ENCODE data around the gene CARD11. TPM values are rescaled to one million over a fixed set of nuclear protein-coding genes. Genes with fewer than 3 reads are reported as not detected.
A peak's percentile ranks its signal among the peaks of the same experiment; 100 is the strongest.

Gene CARD11
- total RNA-seq, 2 experiments from 2014 or later: 118 to 122 TPM

DNA sequence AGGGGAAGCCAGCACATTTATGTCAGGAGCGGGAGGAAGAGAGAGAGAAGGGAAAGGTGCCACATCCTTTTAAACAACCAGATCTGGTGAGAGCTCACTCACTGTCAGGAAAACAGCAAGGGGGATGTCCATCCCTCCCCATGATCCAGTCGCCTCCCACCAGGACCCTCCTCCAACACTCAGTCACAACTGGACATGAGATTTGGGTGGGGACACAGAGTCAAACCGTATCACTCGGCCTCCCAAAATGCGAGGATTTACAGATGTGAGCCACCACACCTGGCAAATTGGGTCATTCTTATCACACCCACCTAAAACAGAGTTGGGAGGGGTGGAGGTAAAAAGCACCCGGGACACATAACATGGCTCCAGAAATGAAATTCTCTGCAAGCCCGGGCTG is 41.0 kb downstream of the CARD11 start:
- no peak overlapping the region for H3K27ac Mint-ChIP-seq

DNA sequence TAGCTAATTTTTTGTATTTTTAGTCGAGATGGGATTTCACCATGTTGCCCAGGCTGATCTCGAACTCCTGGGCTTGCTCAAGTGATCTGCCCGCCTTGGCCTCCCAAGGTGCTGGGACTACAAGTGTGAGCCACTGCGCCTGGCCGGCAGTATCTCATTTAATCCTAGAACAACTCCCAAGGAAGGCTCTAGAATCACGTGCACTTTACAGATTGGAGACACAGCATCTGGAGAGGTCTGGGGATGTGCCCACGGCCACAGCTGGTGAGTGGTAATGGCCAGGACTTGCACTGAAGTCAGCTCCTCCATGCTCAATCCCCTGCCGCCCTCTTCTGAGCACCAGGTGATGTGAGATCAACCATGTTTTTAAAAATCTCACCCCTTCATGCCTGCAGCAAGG is 43.1 kb downstream of the CARD11 start:
- Histone ChIP-seq H3K4me1 (ENCODE audit: insufficient read depth, low read length) (peaks cover 20% of the 10 kb centered on the region), H3K9me3 (ENCODE audit: control insufficient read depth in 1 of 2, insufficient read depth in 1 of 2, low read length in 2 of 2) (peaks cover 7 to 8% of the 10 kb centered on the region in 2 experiments), H3K36me3 (ENCODE audit: insufficient read depth, low read length) (peaks cover 59% of the 10 kb centered on the region), H3K4me3 (ENCODE audit: low read length) (no peak overlapping the region), H3K27me3 (ENCODE audit: control insufficient read depth in 1 of 2, insufficient read depth in 2 of 2, low read length in 2 of 2) (no peaks in the 10 kb centered on the region), H3K27ac (ENCODE audit: low read depth in 1 of 2, low read length in 2 of 2) (no peak overlapping the region)
- H3K4me1 Mint-ChIP-seq (ENCODE audit: low read depth): peaks cover 43% of the 10 kb centered on the region
- H3K4me3 Mint-ChIP-seq: no peak overlapping the region
- DNase-seq: no peak
- POLR2A ChIA-PET: no interaction called here
- TF ChIP-seq, protein P1, sequence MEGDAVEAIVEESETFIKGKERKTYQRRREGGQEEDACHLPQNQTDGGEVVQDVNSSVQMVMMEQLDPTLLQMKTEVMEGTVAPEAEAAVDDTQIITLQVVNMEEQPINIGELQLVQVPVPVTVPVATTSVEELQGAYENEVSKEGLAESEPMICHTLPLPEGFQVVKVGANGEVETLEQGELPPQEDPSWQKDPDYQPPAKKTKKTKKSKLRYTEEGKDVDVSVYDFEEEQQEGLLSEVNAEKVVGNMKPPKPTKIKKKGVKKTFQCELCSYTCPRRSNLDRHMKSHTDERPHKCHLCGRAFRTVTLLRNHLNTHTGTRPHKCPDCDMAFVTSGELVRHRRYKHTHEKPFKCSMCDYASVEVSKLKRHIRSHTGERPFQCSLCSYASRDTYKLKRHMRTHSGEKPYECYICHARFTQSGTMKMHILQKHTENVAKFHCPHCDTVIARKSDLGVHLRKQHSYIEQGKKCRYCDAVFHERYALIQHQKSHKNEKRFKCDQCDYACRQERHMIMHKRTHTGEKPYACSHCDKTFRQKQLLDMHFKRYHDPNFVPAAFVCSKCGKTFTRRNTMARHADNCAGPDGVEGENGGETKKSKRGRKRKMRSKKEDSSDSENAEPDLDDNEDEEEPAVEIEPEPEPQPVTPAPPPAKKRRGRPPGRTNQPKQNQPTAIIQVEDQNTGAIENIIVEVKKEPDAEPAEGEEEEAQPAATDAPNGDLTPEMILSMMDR (IDR thresholded peaks at IDR 0.05): no peak
- peaks cover 1% of the 10 kb centered on the region for H3K9me3 Mint-ChIP-seq
- CTCF ChIA-PET: no interaction called here
- ATAC-seq (ENCODE audit: poor library complexity): no peak
- peaks cover 78% of the 10 kb centered on the region for H3K36me3 Mint-ChIP-seq (ENCODE audit: low read depth)
- intact Hi-C loops (cut with DNase I, micrococcal nuclease): no loop called here
- no peaks in the 10 kb centered on the region for H3K27me3 Mint-ChIP-seq
- H3K27ac Mint-ChIP-seq: no peak overlapping the region

More for the DNA sequence above, 41.0 kb downstream of the CARD11 start:
- POLR2A ChIA-PET: no interaction called here
- Histone ChIP-seq H3K9me3 (ENCODE audit: control insufficient read depth in 1 of 2, insufficient read depth in 1 of 2, low read length in 2 of 2) (no peaks in the 10 kb centered on the region), H3K4me3 (ENCODE audit: low read length) (no peak overlapping the region), H3K4me1 (ENCODE audit: insufficient read depth, low read length) (peaks cover 22% of the 10 kb centered on the region), H3K36me3 (ENCODE audit: insufficient read depth, low read length) (peaks cover 62% of the 10 kb centered on the region), H3K27ac (ENCODE audit: low read depth in 1 of 2, low read length in 2 of 2) (no peak overlapping the region), H3K27me3 (ENCODE audit: control insufficient read depth in 1 of 2, insufficient read depth in 2 of 2, low read length in 2 of 2) (no peaks in the 10 kb centered on the region)
- no peaks in the 10 kb centered on the region for H3K27me3 Mint-ChIP-seq
- DNase-seq: no peak
- no peak overlapping the region for H3K4me3 Mint-ChIP-seq
- H3K9me3 Mint-ChIP-seq: no peaks in the 10 kb centered on the region
- TF ChIP-seq, protein P1 (IDR thresholded peaks at IDR 0.05): no peak
- peaks cover 58% of the 10 kb centered on the region for H3K4me1 Mint-ChIP-seq (ENCODE audit: low read depth)
- peaks cover 78% of the 10 kb centered on the region for H3K36me3 Mint-ChIP-seq (ENCODE audit: low read depth)
- no peak for ATAC-seq (ENCODE audit: poor library complexity)
- intact Hi-C loops (cut with DNase I, micrococcal nuclease): no loop called here
- CTCF ChIA-PET: no interaction called here

DNA sequence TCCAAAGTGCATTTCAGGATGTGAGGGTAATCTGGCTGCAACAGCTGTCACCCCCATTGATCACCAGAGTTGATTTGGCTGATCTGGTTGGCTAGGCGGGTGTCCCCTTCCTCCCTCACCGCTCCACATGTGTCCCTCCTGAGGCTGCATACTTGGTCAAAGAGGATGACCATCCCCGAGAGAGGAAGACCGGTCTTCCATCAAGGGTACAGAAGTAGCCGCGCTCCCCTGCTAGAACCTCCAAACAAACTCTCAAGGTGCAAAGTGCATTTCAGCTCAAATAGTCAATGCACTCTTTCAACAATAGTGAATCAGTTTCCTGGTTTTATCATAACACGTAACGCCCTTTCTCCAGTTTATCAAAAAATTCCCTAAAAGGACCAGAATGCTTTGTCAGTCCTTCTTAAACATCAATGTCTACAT is 44.6 kb downstream of the CARD11 start:
- no peak overlapping the region for H3K4me3 ChIP-seq (ENCODE audit: low read length)
- DNase-seq: no peak
- Mint-ChIP-seq H3K36me3 (ENCODE audit: low read depth) (peaks cover 91% of the 10 kb centered on the region), H3K27me3 (no peaks in the 10 kb centered on the region), H3K4me1 (ENCODE audit: low read depth) (peaks cover 54% of the 10 kb centered on the region), H3K27ac (peak overlapping the region; percentile 56), H3K9me3 (peaks cover 3% of the 10 kb centered on the region), H3K4me3 (no peak overlapping the region)
- intact Hi-C loops (cut with DNase I, micrococcal nuclease): no loop called here
- peak overlapping the region in 1 of 2 donors; percentile 15 for H3K27ac ChIP-seq (ENCODE audit: low read depth in 1 of 2, low read length in 2 of 2)
- peaks cover 65% of the 10 kb centered on the region for H3K36me3 ChIP-seq (ENCODE audit: insufficient read depth, low read length)
- no peaks in the 10 kb centered on the region for H3K27me3 ChIP-seq (ENCODE audit: control insufficient read depth in 1 of 2, insufficient read depth in 2 of 2, low read length in 2 of 2)
- no peak for ATAC-seq (ENCODE audit: poor library complexity)
- H3K9me3 ChIP-seq (ENCODE audit: control insufficient read depth in 1 of 2, insufficient read depth in 1 of 2, low read length in 2 of 2): peaks cover 7 to 8% of the 10 kb centered on the region in 2 experiments
- TF ChIP-seq, protein P1 (IDR thresholded peaks at IDR 0.05): no peak
- peaks cover 12% of the 10 kb centered on the region for H3K4me1 ChIP-seq (ENCODE audit: insufficient read depth, low read length)
- ChIA-PET POLR2A (interaction anchor here (0.7 kb wide), 1 partner anchor 14 kb away, joined by 3 read pairs; no protein-coding TSS in a partner anchor), CTCF (no interaction called here)

Data from CD4-positive, alpha-beta T cell (primary cell).